Left colon (tissue), 2 donors: ENCODE measurements around the gene CNGA1. TPM values are rescaled to one million over a fixed set of nuclear protein-coding genes. Genes with fewer than 3 reads are reported as not detected.
"Not testable (repeated sequence)": the region's sequence is repeated elsewhere in the genome, so short reads cannot be mapped to it uniquely, and the experiment has no call there.

Experiments used
- ATAC-seq: fragments of 200-7000 bp; cut with Tn5 transposase; one replicate; pipeline ENCODE4 v1.9.1; 2020; ENCODE audit warnings: mild to moderate bottlenecking, moderate library complexity
- DNase-seq, 2 donors: peaks; one replicate each; pipeline ENCODE4 v3.0.0-alpha.2; 2020
- intact Hi-C, 2 donors: fragments of 100-400 bp; cut with DNase I in 1 of 2; cut with micrococcal nuclease in 1 of 2; formaldehyde crosslinking; loops; one replicate each; pipeline versions ENCODE4 v1.11.2 to v1.14.0; 2022; cut with DNase I, micrococcal nuclease
- total RNA-seq, 2 donors: library from RNA; stranded (reverse); fragmentation: NEBNext Ultra II Directional; extraction: Animal tissue kit (Norgen Biotek cat#: 25700); gene quantifications; one replicate each; pipeline ENCODE4 v1.2.1, GENCODE V29; 2021
- donor health status: DM: no; HTN: no; CAD: no.
- donor health status: DM: yes; HTN: yes; CAD: no.

CNGA1 gene
- total RNA-seq, 2 donors from 2014 or later: 4.0 to 11.5 TPM

- no peak for DNase-seq
- intact Hi-C loops: loop anchor here in 1 of 2 donors (10.0 kb wide), 1 partner anchor 83 kb away; no protein-coding TSS in a partner anchor
- ATAC-seq: no peak
These were observed 14.2 kb downstream of the CNGA1 start for GRCh38 chr4:48002267-48002666.

GRCh38 chr4:47996021-47996420, 20.5 kb downstream of the CNGA1 start:
- no peak for ATAC-seq
- intact Hi-C loops: no loop called here
- no peak for DNase-seq

- ATAC-seq, DNase-seq, intact Hi-C loops: not testable (repeated sequence)
These were observed 24.0 kb downstream of the CNGA1 start for GRCh38 chr4:47992475-47992874.

GRCh38 chr4:47990145-47990544, 26.3 kb downstream of the CNGA1 start:
- intact Hi-C loops: no loop called here
- no peak for ATAC-seq
- no peak for DNase-seq

- intact Hi-C loops: no loop called here
- ATAC-seq: no peak
- DNase-seq: no peak
These were observed 41.9 kb downstream of the CNGA1 start for GRCh38 chr4:47974566-47974965.

GRCh38 chr4:47972721-47973120, 43.8 kb downstream of the CNGA1 start:
- ATAC-seq: no peak
- intact Hi-C loops: no loop called here

GRCh38 chr4:47972181-47972580, 44.3 kb downstream of the CNGA1 start:
- ATAC-seq (no peak), DNase-seq (no peak)
- intact Hi-C loops: no loop called here

More at GRCh38 chr4:47972721-47973120, 43.8 kb downstream of the CNGA1 start:
- DNase-seq: no peak

- intact Hi-C loops: no loop called here
- ATAC-seq: no peak
- no peak for DNase-seq
These were observed 47.6 kb downstream of the CNGA1 start for GRCh38 chr4:47968847-47969246.

GRCh38 chr4:47954677-47955076, 61.8 kb downstream of the CNGA1 start:
- intact Hi-C loops: no loop called here
- ATAC-seq (no peak), DNase-seq (no peak)

- ATAC-seq (no peak), DNase-seq (no peak)
- intact Hi-C loops: no loop called here
These were observed 62.2 kb downstream of the CNGA1 start for GRCh38 chr4:47954245-47954644.

- DNase-seq (no peak), ATAC-seq (no peak)
- intact Hi-C loops: no loop called here
These were observed 70.4 kb downstream of the CNGA1 start for GRCh38 chr4:47945930-47946726.

- DNase-seq (no peak), ATAC-seq (no peak)
- intact Hi-C loops: no loop called here
These were observed 74.2 kb downstream of the CNGA1 start for GRCh38 chr4:47942081-47942819.

GRCh38 chr4:47939456-47939855, 77.0 kb downstream of the CNGA1 start:
- DNase-seq (no peak), ATAC-seq (no peak)
- intact Hi-C loops: loop anchor here in 1 of 2 donors (10.0 kb wide), 1 partner anchor 255 kb away; no protein-coding TSS in a partner anchor

GRCh38 chr4:47936336-47936735, 80.1 kb downstream of the CNGA1 start:
- DNase-seq (no peak), ATAC-seq (no peak)
- intact Hi-C loops: loop anchor here in 1 of 2 donors (10.0 kb wide), 1 partner anchor 252 kb away; no protein-coding TSS in a partner anchor

GRCh38 chr4:47933840-47934239, 82.6 kb downstream of the CNGA1 start:
- DNase-seq (no peak), ATAC-seq (peak; percentile 62)
- intact Hi-C loops: loop anchor here in 1 of 2 donors (10.0 kb wide), 1 partner anchor 249 kb away; no protein-coding TSS in a partner anchor

GRCh38 chr4:47930971-47931804, 85.3 kb downstream of the CNGA1 start:
- ATAC-seq (peak; percentile 10), DNase-seq (no peak)
- intact Hi-C loops: loop anchor here in 1 of 2 donors (10.0 kb wide), 1 partner anchor 246 kb away; no protein-coding TSS in a partner anchor

- DNase-seq (no peak), ATAC-seq (no peak)
- intact Hi-C loops: loop anchor here in 1 of 2 donors (10.0 kb wide), 1 partner anchor 245 kb away; no protein-coding TSS in a partner anchor
These were observed 86.7 kb downstream of the CNGA1 start for GRCh38 chr4:47929682-47930201.

GRCh38 chr4:47926667-47927258, 89.7 kb downstream of the CNGA1 start:
- ATAC-seq (peak; percentile 93), DNase-seq (peak; percentile 47 to 48)
- intact Hi-C loops: no loop called here
